Superior temporal gyrus (tissue), 1 donor: ENCODE data around the gene OPALIN.

ENCODE experiments used
- DNase-seq: peaks from one replicate; pipeline ENCODE4 v3.0.0-alpha.2; 2016; ENCODE audit errors: extremely low spot score

OPALIN gene

DNA sequence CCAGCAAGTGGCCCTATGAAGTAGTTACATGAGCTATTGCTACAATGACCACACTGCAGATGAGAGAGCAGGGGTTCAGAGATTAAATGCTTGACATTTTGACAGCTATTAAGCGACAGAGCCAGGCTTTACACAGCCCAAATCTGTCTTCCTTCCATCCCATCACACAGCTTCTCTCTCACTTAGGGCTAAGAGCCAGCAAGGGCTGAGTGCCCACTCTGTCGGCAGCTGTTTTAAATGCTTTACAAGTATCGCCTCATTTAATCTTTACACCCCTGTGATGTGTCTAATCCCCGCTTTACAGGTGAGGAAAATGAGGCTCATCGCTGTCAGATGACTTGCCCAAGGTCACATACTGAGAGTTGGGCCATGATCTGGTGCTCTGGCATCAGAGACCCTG, 15.2 kb upstream of the OPALIN start:
- DNase-seq: no peak

DNA sequence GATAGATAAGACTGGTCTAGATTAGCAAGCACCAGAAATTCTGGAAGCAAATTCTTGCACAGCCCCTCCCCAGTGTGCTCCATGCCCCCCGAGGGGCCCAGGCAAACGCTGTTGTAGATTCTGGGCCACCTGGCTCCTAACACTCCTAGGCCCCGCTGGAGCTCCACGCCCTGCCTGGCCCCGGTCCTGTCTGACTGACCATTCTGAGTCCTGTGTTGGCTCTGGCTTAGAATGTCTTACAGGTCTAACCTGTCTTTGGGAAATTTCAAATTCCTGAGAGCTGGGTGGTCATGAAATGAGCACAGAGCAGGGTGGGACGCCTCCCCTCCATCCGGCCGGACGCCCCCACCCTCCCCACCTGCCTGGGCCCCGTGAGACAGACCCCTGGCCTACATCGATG, 12.6 kb upstream of the OPALIN start:
- no peak for DNase-seq

DNA sequence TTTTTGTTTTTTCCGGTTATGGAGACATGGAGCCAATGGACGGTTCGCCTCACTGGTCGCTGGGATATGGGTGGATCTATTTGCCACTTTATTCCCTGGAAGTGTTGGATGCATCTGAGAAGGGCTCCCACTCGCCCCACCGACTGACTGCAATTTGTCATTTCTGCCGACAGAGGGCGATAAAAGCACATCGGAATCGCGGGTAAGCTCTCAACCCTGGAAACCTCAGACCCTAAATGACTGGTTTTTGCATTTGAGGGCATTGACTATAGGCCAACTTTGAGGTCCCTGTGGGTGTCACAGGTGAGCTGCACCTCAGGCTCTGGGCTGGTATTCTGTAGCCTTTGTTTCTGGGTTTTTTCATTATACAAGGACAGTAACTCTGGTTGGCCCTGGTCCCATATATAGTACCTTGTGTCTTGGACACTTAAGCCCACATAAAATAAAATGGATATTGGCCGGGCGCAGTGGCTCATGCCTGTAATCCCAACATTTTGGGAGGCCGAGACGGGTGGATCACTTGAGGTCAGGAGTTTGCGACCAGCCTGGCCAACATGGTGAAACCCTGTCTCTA, 11.9 kb upstream of the OPALIN start:
- DNase-seq: peak; percentile 83

DNA sequence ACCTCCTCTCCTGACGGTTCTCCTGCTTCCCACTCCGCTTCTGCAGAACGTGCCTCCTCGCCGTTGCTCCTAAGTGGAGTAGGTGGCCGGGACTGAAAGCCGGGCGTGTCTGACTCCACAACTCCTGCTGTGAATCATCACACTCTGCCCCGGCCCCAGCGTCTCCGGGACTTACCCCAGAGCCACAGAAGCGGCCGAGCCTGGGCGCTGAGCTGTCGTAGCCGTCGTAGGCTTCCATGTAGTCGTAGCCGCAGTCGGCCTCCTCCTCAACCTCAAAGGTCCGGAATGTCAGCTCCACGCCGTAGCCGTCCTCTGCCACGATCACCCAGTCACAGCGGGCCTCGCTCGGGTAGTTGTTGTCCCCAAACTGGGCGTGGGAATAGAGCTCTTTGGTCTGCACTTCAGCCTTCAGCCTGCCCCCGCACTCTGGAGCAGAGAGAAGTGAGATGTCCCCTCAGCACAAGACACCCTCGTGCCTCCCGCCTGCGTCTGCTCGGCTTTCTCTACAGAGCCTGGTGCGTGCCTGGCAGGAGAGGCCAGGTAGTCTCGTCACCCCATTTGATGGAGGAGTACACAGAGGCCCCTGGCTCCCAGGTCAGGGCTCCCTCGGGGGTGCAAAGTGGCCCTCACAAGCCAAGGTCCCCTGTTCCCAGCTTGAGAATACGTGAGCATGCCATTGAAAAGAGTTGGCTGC, 11.2 kb upstream of the OPALIN start:
- no peak for DNase-seq

DNA sequence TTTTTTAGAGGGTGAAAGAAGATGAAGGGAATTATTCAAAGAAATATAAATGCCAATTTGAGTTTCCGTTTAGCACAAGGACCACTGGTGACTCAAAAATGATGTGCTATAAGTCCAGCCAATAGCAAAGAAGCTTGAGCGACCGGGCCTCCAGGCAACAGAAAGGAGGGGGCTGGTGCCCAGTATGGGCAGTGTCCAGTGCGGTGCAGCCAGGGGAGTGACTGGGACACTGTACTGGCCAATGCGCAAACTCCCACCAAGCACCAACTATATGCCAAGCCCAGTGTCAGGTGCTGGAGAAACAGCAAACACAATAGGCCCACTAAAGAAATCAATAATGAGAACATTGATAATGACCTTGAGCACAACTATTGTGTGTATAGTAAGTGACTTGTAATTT, 10.2 kb upstream of the OPALIN start:
- DNase-seq: no peak

DNA sequence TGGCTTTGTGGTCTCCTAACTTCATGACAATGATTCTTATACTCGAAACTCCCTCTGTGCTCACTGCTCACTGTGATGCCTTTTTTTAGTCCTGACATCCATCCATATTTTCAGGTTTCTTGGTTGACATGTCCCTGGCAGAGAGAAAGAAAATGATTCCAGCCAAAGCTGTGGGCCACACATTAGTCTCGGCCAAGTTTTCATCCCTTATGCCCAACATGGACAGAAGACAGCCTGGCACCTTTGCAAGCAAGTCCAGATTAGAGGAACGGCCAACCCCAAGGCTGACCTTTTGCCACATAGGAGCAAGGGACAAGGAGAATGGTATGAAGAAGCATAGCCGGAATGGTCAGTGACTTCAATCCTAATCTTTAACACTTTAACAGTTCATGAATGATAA, 8.7 kb upstream of the OPALIN start:
- DNase-seq: no peak

DNA sequence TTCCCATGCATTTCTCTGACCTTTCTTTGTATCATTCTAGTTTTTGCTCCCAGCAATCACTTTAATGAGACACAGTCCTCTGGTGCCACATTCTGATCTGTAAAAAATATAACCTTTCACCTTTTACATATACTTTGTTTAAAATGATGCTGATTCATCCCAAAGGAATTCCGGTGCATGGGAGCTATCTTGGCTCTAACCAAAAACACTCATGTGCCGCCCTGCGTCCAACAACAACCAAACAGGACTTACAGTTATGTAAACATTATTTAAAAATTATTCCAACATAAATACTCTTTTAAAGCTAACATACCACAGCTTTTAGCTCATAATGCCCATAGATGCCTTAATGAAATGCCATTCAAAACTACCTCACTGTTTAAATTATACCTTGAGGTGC, 7.7 kb upstream of the OPALIN start:
- no peak for DNase-seq

DNA sequence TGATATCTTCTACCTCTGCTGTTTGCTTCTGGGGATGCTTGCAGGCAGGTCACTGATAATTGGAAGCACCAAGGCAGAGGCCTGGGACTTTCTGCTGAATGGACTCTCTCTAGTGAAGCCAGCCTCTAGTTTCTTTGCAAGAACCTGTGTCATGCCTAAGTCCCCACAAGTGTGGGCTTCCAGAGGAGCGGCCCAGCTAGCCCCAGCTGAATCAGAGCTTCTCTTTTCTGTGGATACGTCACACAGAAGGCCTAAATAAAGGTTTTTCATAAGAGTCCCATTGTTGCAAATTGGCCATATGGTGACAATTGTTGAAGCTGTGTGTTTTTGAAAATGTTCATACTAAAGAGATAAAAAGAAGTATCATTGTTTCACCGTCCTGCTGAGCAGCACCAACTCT, 6.8 kb upstream of the OPALIN start:
- DNase-seq: peak; percentile 74

DNA sequence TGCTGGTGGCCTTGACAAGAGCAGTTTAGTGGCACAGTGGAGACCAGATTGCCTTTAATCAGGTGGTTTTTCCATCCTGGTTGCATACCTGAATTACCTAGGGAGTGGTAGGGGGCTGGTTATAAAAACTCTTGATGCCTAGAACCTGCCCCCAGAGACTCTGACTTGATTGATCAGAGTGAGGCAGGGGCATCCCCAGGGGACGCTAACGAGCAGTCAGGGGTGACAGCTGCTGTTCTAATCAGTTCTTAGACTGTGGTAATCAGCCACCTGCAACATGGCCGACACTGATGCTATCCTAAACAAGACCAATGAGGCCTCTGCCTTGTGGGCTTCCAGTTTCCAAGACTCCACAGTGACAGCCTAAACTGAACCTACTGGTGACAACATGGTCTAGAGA, 2.0 kb upstream of the OPALIN start:
- DNase-seq: no peak

DNA sequence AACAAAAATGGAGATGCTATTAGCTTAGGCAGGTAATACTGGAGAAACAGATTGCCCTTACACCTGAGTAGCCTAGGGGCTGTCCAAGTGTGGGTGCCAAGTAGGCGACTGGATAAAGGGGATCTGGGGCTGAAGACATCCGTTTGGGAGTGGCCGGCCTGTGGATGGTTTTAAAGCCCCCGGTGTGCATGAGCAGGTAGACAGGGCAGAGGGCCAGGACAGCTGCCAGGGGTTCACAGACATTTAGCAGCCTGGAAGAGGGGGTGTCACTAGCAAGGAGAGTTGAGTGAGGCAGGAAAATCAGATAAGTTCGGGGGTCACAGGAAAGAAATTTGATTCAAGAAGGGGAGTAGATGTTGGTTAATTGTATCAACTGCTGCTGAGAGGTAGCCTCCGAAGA, 1.5 kb upstream of the OPALIN start:
- DNase-seq: no peak

DNA sequence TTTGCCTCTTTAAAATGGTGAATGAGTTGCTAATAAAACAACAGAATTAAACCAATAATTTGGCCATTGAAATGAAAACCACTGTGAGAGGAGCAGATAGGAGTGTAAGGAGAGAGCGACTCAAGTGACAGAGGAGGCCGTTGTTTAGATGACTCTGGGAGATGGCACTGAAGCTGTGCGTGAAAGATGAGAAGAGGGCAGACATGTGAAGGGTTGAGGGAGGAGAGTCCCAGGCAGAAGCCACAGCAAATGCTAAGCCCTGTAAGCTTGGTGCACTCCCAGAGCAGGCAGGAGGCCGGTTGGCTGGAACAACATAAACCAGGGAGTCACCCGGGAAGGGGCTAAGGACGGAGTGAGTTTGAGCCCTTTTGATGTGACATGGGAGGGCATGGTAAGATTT, 814 bp upstream of the OPALIN start:
- DNase-seq: peak; percentile 67

DNA sequence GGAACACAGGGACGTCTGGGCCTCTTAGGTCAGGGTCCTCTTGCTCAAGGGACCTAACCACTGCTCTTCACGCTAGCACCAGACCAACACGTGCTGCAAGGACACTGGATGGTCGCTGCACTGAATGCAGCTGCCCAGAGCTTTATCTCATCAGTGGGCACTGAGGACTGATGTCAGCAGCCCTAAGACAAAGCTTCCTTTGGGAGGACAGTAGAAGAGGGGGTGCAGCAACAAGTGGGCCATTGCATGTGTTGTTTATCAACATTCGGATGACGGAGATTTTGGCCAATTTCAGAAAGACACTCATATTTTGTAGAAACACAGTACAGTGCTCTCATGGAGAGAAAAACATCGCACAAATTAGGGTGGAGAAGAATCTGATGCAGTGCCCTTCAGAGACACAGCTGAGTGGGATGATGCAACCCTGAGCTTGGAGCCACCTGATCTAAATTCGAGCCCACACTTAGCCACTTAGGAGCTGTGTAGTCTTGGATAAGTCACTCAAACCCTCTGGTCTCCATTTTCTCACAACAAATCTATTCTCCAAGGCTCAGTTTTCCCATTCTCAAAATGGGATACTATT, 1.7 kb downstream of the OPALIN start:
- peak; percentile 93 for DNase-seq

DNA sequence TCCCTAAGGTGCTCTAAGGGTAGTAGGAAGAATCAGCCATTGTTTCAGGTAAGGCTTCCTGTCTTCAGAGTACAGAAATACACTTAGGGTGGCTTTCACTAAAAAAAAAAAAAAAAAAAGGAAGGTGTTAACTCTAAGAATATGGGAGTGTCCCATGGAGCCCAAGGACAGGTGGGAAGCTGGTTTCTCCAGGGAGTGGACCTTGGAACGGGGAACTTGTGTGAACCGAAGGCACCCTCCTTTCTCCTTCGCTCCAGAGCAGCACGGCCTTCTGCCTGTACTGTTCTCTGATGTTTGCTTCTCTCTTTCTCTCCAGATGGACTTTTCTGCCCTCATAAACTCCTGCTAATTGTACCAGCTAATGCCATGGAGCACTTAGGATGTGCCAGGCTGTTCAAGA, 6.2 kb downstream of the OPALIN start:
- DNase-seq: no peak

DNA sequence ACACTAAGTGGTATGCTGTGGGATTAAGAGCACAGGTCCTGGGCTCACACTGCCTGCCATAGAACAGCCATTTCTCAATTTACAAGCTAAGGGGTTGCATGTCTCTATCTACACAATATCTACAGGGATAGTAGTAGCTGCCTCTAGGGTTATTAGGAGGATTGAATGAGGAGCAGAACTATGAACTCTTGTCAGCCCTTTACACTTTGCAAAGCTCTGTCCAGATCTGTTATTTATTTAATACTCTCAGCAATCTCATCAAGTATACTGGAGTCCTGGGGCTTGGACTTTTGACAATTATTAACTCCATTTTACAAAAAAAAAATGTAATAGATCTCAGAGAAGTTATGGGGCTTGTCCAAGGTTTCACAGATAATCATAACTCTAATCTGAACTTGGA, 6.8 kb downstream of the OPALIN start:
- DNase-seq: no peak

DNA sequence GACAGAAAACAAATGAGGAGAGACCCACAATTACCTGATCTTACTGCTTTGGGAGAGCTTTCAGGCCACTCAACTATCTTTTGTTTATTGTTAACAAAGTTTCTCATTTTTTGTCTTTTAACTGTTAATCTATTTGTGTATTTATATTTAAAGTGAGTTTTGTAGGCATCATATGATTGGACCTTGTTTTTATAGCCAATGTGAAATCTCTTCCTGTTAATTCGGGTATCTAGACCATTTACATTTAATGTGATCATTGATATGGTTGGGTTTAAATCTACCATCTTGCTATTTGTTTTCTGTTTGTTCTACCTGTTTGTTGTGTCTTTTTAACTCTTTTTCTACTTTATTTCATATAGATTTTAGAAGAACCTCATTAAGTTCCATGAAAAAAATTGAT, 12.5 kb downstream of the OPALIN start:
- DNase-seq: no peak

DNA sequence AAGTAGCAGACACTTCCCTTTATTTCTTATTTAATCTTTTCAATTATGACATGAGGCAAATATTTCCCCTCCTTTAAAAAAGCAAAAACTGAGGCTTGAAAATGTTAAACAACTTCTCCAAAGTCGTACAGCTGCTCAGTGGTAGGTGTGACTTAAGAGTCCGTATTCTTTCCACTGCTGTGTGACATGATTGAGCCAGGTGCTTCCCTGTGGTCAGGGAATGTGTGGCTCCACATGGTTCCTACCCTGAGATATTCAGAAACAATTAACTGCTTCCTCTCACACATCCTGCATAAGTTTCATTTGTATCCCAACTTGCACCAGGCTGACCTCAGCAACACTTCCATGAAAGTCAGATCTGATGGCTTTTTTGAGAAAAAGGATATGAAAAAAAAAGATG, 13.6 kb downstream of the OPALIN start:
- DNase-seq: no peak

DNA sequence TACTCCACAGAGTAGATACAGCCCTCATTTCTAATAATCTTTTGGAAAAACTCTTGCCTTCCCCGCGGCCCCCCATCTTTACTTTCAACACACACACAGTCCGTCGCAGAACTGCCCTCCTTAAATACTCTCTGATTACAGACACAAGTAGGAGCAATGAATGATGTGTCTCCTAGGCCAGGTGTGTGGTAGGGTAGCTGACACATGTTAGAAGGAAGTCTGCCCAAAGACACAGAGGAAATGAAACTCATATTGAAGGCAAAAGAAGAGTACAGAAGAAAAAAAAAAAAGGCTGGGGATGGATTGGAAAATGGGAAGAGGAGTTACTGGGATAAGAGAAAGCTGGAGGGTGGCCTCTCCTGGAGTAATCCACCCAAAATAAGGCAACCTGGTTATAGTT, 14.6 kb downstream of the OPALIN start:
- DNase-seq: no peak

DNA sequence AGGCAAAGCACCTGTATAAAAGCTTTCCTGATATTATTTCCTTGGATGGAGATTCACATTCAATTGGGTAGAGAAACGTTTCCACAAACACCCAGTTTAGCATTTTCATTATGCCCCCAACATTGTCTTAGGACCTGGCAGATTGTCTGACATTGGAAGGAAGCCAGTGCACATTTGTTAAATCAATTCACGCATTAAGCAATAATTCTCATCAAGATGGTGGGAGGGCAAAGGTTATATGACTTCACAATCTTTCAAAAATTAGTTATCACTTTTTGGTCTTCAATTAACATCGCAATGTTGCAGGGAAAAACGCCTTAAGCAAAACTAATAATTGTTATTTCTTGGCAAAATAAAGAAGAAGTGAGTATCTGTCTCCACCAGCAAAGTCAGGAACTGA, 16.4 kb downstream of the OPALIN start:
- DNase-seq: no peak

DNA sequence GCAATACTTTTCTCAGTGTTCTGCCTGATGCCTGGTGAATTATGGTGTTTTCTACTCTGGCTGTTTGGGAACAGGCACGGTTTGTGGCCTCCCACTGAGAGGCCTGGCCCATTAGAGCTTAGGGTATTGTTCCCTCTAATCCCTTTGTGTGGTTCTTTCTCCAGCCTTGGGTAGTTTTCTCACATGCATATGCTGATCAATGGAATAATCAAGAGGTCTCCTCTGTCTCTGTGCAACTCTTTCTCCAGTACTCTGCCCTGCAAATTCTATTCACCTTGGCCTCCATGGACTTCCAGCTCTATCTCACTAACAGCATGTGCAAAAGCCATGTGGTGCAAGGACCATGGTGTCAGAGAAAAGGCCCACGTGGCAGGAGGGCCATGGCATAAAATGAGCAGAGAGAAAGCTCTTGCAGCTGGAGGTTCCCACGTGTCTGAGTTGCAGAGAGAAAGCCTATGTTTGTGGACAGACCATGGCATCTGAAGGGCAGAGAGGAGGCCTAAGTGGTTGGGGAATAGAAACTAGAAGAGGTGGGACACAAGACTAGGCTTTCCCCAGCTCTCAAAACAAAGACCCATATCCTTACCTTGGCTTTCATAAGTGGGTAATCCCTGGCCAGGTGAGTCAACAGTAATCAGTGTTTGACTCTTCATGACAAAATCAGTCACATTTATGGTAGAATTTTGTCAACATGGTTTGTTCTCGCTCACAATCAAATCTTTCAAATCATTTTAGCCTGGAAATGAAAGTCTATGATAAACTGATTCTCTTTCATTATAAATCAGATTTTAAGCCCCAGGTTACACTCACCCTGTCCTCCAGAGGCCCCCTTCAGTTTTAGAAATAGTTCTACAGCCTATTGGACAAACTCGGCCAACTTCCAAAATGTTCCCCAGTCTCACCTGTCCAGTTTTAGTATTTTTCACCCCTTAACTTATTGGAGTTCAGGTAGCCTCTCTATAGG, 17.3 kb downstream of the OPALIN start:
- no peak for DNase-seq

DNA sequence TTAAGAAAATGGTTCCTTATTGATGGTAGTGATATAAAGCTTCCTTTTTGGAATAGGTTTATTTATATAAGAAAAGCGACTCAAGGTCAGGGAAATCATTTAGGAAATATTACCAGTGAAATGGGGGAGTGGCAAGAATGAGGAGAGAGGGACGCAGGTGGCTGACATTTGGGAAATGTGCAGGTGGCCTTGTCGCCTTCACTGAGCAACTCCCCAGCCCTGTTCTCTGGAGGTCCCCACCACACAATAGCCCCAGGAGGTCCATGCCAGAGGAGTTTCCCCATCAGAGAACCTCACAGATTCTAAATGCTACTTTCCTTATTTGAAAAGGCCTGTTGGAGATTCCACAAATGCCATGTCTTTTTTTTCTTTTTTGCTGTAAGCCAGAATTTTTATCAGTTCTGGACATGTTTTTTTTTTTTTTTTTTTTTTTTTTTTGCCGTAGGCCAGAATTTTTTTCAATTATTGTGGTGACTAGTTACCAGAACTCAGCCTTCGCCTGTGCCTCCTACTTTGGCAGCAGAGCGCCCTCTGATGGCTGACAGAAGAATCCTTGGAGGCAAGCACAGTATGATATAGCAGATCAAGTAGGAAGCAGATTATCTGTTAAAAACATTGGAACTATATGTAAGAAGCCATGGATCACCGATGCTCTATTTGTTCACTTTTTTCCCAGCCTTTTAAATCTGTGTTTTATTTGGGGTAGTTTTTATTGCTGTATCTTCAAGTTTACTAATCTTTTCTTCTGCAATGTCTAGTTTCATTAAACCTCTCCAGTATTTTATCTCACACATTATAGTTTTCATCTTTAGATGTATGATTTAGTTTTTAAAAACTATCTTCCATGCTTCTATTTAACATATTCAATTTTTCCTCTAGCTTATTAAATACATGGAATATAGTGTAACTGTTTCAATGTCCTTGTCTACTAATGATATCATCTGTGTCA, 18.6 kb downstream of the OPALIN start:
- DNase-seq: peak; percentile 84

DNA sequence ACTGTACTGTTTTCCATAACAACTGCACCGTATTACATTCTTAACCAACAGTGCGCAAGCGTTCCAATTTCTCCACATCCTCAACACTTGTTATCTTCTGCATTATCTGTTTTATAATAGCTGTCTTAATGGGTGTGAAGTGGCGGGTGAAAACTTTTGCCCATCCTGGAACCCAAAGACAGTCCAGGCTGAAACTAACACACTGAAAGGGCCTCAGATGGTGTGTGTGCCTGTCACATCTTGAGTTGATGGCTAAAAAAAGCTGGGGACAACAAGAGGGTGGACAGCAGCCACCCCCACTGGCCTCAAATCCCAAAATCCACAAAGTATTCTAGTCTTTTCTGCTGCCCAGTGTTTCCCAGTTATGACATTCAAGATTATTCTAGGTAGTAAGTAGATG, 19.4 kb downstream of the OPALIN start:
- no peak for DNase-seq
